Parathyroid adenoma (tissue), 2 donors: ENCODE measurements around the gene CTAG1A.
"Not testable (repeated sequence)": the region's sequence is repeated elsewhere in the genome, so short reads cannot be mapped to it uniquely, and the experiment has no call there.

Experiments used
- H2AFZ ChIP-seq: fragments of 300-600 bp; sonication (generic); one replicate; pipeline ENCODE4 v1.7.0; 2017; ENCODE audit warnings: antibody characterized with exemption, mild to moderate bottlenecking
- H3K27ac ChIP-seq: fragments of 300-600 bp; sonication (generic); one replicate; pipeline ENCODE4 v1.7.0; 2017
- H3K27me3 ChIP-seq: fragments of 300-600 bp; sonication (generic); one replicate; pipeline ENCODE4 v1.7.0; 2017; ENCODE audit warnings: low read length; ENCODE audit not compliant: control insufficient read depth, insufficient read depth
- H3K36me3 ChIP-seq: fragments of 300-600 bp; sonication (generic); one replicate; pipeline ENCODE4 v1.7.0; 2017; ENCODE audit warnings: low read length; ENCODE audit not compliant: control insufficient read depth, insufficient read depth
- H3K4me1 ChIP-seq: fragments of 300-600 bp; sonication (generic); one replicate; pipeline ENCODE4 v1.7.0; 2017; ENCODE audit warnings: control low read depth
- H3K4me2 ChIP-seq: fragments of 300-600 bp; sonication (generic); one replicate; pipeline ENCODE4 v1.7.0; 2017; ENCODE audit warnings: low read length
- H3K4me3 ChIP-seq: fragments of 300-600 bp; sonication (generic); one replicate; pipeline ENCODE4 v1.7.0; 2017; ENCODE audit warnings: low read depth, low read length
- H3K79me2 ChIP-seq: fragments of 300-600 bp; sonication (generic); one replicate; pipeline ENCODE4 v1.7.0; 2017; ENCODE audit warnings: control low read depth
- H3K9ac ChIP-seq: fragments of 300-600 bp; sonication (generic); one replicate; pipeline ENCODE4 v1.7.0; 2017; ENCODE audit warnings: mild to moderate bottlenecking
- H3K9me3 ChIP-seq: fragments of 300-600 bp; sonication (generic); one replicate; pipeline ENCODE4 v1.7.0; 2017; ENCODE audit warnings: low read length; ENCODE audit not compliant: control insufficient read depth
- donor health status: primary hyperparathyroidism.

Gene CTAG1A

DNA sequence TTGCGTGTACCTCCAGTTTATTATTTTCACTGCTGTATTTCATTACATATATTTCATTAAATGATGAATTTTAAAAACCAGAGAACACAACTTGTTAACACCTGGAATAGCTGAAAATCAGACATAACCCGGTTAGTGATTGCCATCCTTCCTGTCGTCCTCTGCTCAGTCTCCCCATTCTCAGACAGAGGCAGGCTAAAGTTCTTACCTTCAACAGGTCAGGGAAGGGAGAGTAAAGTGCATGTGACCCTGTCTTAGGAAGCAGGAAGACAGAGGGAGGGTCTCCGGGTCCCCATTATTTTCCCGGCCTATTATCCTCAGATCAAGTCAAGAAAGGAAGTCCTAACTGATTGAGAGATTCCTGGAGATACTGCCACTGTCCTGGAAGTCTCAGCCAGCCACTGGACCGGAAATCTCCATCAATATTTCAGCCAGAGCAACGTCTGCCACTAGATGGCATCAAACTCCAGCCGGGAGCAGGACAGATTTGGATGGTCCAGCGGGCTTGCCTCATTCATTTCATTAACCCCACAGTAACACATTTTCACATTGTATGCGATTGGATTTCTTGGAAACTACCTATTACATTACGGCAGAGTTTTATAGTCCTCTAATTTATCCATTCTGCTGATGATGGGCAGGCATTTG lies 36.0 kb downstream of the CTAG1A start:
- not testable (repeated sequence) for H3K9me3 ChIP-seq, H3K9ac ChIP-seq, H3K4me3 ChIP-seq, H3K27me3 ChIP-seq, H3K79me2 ChIP-seq, H3K27ac ChIP-seq, H2AFZ ChIP-seq, H3K36me3 ChIP-seq, H3K4me1 ChIP-seq, H3K4me2 ChIP-seq

DNA sequence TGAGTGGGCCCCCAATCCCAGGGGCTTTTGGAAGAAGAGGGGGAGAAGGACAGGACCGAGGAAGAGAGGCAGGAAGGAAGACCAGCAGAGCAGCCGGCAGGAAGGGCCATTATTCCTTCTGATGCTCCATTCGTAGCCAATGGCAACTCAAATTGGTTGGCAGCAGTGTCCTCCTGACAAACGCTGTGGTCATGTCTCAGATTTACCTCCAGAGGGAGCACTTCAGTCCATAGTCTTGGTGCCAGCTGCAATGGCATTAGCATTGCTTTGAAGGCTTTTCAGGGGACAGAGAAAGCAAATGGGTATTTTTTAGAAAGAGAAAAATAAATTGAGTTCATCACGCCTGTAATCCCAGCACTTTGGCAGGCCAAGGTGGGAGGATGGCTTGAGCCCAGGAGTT lies 44.0 kb downstream of the CTAG1A start:
- H3K4me3 ChIP-seq, H3K27me3 ChIP-seq, H3K9ac ChIP-seq, H3K27ac ChIP-seq, H3K36me3 ChIP-seq, H2AFZ ChIP-seq, H3K9me3 ChIP-seq, H3K4me2 ChIP-seq, H3K4me1 ChIP-seq, H3K79me2 ChIP-seq: not testable (repeated sequence)

DNA sequence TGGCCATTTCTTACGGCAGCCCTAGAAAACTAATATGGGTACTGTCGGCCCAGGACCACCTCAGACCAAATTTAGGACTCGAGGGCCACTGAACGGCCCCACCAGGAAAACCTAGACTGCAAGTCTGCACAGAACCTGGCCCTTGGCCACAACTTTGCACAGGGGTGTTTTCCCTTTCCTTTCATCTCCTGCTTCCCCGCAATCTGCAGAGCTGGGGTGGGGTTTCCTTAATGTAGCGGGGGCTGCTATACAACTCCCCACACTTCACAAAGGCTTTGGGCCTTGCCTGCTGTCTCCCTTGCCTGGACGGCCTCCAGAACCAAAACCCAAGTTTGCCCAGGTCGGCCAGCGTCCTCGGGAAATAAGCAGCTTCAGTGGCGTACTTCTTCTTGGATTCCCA lies 46.0 kb downstream of the CTAG1A start:
- H3K36me3 ChIP-seq, H3K27me3 ChIP-seq, H3K79me2 ChIP-seq, H2AFZ ChIP-seq, H3K9me3 ChIP-seq, H3K4me2 ChIP-seq, H3K9ac ChIP-seq, H3K4me1 ChIP-seq, H3K4me3 ChIP-seq, H3K27ac ChIP-seq: not testable (repeated sequence)

DNA sequence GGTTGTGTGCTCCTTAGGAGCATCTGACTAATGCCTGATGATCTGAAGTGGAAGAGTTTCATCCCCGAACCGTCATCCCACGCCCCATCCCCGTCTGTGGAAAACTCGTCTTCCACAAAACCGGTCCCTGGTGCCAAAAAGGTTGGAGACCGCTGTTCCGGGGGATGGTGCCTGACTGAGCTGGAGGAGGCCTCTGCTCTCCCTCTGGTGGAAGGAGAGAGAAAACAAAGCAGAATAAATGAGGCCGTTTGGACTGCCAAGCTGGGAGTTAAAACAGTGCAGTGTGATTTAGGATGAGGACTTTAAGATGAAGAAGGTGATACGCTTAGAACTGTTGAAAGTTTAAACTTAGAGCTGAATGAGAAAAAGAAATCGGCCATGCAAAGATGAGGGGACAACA lies 48.7 kb downstream of the CTAG1A start:
- not testable (repeated sequence) for H3K79me2 ChIP-seq, H3K27me3 ChIP-seq, H3K9ac ChIP-seq, H3K4me1 ChIP-seq, H3K4me2 ChIP-seq, H3K9me3 ChIP-seq, H3K4me3 ChIP-seq, H3K27ac ChIP-seq, H3K36me3 ChIP-seq, H2AFZ ChIP-seq
